GM13977 (cell line): ENCODE results near the gene OCA2.

Experiments used
- DNase-seq: peaks from one replicate; pipeline ENCODE4 v3.0.0; 2012; ENCODE audit warnings: low spot score
- in situ Hi-C: fragments of 300-500 bp; cut with MboI; formaldehyde crosslinking; loops from one replicate; pipeline ENCODE4 v1.12.0; 2022; ENCODE audit warnings: low sequenced_read_pairs, low pct_unique_long_range_greater_than_20kb, mixed read lengths, inconsistent platforms; ENCODE audit not compliant: unreplicated experiment
- TF ChIP-seq, protein P1 (sequence below): IDR thresholded peaks from 2 replicates; pipeline ENCODE4 v1.5.1; 2012; ENCODE audit warnings: mild to moderate bottlenecking, control low read depth; ENCODE audit not compliant: insufficient read depth; ENCODE audit errors: extremely low read depth, missing control alignments

Gene OCA2

DNA sequence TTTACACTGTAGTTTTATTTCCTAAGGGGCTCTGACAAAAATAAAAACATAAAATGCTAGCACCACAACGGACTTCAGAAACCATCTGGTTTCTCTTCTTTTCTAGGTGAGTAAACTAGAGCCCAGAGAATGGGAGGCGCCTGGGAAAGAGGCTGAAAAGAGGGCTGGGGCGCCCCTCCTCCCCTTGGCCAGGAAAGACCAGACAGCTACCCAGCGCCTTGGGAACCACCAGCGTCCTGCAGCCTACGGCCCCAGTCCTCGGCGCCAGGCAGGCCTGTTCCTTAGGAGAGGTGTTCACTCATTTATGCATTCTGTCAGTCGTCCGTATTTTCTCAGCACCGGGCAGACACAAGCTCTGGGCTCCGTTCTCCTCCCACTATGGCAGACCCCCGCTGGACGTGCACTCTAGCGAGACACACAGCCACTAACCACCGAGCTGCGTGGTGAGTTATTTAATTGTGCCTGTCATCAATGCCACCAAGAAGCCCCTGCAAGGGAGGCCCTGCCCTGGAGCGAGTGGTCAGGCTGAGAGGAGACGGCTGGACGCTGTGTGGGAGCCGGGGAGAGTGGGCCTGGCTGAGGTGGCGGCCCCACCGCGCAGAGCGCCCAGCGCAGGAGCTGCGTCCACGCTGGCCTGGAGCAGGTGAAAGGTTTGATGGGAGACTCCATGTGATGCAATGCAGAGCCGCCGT is 294.4 kb downstream of the OCA2 start:
- in situ Hi-C loops: no loop called here
- TF ChIP-seq, protein P1, sequence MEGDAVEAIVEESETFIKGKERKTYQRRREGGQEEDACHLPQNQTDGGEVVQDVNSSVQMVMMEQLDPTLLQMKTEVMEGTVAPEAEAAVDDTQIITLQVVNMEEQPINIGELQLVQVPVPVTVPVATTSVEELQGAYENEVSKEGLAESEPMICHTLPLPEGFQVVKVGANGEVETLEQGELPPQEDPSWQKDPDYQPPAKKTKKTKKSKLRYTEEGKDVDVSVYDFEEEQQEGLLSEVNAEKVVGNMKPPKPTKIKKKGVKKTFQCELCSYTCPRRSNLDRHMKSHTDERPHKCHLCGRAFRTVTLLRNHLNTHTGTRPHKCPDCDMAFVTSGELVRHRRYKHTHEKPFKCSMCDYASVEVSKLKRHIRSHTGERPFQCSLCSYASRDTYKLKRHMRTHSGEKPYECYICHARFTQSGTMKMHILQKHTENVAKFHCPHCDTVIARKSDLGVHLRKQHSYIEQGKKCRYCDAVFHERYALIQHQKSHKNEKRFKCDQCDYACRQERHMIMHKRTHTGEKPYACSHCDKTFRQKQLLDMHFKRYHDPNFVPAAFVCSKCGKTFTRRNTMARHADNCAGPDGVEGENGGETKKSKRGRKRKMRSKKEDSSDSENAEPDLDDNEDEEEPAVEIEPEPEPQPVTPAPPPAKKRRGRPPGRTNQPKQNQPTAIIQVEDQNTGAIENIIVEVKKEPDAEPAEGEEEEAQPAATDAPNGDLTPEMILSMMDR: no peak
- DNase-seq: no peak

DNA sequence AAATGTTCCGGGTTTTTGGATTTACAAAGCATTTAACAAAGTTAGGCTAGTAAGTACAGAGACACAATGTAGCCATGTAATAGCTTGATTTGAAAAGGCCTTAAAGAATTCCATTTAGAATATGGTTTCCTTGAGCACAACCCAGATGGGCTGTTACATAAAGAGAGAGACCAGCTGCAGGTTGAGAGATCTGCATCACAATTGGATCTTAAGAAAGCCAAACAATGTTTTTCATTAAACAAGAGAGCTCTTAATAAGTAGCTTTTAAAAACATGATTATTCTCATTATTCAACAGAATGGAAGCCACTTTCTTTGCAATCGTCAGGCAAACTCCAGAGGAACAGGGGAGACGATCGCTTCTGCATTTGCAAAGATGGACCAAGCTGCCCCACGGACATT is 300.3 kb downstream of the OCA2 start:
- no peak for DNase-seq
- TF ChIP-seq, protein P1: no peak
- in situ Hi-C loops: no loop called here

DNA sequence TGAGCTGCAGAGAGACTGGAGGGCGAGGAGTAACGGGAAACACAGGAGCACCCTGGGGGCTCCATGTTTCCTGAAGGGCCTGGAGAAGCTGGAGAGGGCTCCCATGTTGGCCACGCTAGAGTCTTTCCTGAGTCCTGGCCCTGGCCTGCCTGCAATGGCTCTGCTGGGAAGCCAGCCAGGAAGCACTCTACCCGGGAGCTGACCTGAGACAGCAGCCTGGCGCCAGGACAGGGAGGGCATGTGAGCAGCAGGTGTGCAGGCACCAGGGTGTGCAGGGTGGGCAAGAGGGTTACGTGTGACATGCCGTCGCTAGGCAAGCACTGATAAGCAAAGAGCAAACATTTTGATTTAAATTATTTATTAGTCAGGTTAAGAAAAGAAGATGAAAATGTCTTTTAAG is 301.4 kb downstream of the OCA2 start:
- TF ChIP-seq, protein P1: no peak
- in situ Hi-C loops: no loop called here
- no peak for DNase-seq

DNA sequence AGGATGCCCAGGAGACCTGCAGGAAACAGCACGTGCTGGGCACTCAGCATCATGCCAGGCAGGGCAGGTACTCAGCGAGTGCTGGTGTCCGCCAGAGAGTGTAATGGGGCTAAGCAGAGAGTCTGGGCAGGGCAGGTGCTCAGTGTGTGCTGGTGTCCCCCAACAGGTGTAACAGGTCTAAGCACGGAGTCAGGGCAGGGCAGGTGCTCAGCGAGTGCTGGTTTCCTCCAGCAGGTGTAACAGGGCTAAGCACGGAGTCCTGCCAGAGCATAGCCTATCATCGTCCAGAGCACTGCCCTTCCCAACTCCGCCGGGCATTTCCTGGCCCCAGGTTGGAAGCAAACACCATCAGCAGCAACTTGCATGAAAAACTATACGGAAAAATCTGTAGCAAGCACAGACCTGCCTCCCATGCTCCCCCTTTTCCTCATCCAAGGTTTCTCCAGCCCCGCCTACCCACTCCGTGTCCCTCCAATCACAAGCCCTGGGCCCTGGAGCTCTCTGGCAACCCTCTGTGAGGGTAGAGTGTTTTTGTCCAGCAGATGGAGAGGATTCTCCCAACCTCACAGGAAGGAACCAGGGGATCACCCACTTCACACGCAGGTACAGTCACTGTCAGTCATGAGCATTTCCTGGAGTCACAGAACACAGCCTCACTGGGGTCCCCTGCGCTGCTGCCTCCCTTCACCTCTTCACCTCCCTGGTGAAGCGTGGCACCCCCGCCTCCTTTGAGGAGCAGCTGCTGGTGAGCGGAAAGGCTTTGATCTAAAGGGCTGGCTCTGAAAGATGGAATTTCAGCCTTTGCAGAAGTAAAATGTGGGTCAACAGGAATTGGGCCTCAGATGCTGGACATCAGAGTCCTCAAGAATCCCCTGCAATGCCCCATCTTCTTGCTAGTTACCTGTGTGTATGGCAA is 302.5 kb downstream of the OCA2 start:
- no peak for DNase-seq
- in situ Hi-C loops: no loop called here
- TF ChIP-seq, protein P1: no peak

DNA sequence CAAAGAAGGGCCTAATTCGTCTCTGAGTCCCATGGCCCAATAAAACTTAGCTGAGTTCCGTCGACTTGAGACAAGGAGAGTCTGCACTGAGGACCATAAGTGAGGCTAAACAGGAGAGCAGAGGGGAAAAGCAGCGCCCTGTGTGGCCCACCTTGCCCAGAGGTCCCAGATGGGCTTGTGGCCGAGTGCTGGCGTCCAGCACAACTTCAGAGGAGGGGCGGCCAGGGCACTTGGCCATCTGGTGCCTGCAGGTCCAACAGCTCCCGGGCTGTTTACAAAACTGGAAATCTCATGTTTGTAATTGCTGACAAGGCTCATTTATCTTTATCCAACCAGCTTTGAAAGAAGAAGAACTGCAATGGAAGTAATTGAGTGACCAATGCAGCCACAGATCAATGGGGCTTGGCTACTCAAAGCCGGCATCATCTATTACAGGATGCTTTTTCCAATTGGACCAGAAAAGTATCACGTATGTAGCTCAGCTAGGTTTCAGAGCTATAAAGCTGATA is 306.3 kb downstream of the OCA2 start:
- TF ChIP-seq, protein P1: no peak
- DNase-seq: no peak
- in situ Hi-C loops: no loop called here

DNA sequence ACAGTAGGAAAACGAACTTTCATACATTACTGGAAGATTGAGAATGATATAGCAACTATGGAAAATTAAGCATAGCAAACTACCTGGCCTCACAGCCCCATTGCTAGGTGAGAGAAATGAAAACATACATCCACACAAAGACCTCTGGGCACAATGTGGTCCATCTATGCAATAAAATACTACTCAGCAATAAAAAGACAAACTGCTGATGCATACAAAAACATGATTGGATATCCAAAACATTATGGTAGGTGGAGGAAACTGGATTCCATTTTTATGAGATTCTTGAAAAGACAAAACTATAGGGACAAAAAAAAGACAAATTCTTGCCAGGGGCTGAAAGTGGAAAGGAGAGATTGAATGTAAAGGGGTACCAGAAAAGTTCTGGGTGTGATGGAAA is 308.8 kb downstream of the OCA2 start:
- no peak for DNase-seq
- in situ Hi-C loops: no loop called here
- TF ChIP-seq, protein P1: no peak
